SIG-M5 (cell line): ENCODE measurements around the gene SMNDC1.
"Not testable (repeated sequence)": the region's sequence is repeated elsewhere in the genome, so short reads cannot be mapped to it uniquely, and the experiment has no call there.

Experiments
- DNase-seq: peaks from one replicate; lab custom pipeline; 2025; lab: John Stamatoyannopoulos, UW

Gene SMNDC1

DNA sequence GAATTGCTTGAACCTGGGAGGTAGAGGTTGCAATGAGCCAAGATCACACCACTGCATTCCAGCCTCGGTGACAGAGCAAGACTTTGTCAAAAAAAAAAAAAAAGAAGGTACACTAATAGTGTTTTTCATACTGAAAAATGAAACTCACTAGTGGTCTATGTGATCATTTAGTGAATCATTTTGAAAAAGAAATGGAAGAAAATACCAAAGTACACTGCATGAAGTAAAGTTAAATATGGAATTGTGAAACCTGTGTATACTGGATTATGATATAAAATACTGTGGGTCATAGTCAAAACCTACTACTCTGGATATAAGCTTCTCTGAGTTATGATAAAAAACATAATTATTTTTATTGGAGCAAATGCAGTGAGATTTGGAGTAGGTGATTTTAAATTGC is 55.2 kb downstream of the SMNDC1 start:
- not testable (repeated sequence) for DNase-seq

DNA sequence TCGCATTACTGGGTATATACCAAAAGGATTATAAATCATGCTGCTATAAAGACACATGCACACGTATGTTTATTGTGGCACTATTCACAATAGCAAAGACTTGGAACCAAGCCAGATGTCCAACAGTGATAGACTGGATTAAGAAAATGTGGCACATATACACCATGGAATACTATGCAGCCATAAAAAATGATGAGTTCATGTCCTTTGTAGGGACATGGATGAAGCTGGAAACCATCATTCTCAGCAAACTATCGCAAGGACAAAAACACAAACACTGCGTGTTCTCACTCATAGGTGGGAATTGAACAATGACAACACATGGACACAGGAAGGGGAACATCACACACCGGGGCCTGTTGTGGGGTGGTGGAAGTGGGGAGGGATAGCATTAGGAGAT is 56.9 kb downstream of the SMNDC1 start:
- not testable (repeated sequence) for DNase-seq

DNA sequence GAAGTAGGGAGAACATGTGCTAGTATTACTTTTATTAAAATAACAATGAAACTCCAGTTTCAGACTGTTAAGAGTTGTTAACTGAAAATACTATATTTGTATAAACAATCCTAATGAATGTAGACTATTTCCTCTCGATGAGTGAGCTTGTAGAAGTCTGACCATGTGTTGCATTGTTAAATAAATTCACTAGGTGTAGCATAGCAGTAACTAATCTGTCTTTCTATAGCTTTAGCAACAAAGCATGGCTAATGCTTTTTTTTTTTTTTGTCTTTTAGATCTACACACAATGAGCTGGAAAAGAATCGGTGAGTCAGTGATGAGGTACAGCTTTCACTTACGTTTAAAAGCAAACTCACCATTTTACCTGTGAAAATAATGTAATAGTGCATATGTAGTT is 60.2 kb downstream of the SMNDC1 start:
- no peak for DNase-seq

DNA sequence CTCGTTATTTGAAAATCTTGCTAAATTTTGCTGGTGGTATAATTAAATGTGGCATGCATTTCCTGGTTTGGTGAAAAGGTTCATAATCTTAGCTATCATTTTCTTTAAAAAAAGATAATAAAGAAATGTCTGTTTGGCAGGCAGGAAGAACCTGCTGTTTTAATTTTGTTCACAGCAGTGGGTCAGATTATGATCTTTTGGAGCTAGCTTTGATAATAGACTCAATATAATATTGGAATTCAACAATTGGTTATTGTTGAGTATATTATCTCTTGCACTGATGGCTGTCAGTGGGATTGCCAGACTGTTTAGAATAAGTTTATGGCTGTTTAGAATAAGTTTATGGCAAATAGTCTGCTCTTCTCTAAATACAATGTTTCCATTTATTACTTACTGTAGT is 62.2 kb downstream of the SMNDC1 start:
- DNase-seq = no peak

DNA sequence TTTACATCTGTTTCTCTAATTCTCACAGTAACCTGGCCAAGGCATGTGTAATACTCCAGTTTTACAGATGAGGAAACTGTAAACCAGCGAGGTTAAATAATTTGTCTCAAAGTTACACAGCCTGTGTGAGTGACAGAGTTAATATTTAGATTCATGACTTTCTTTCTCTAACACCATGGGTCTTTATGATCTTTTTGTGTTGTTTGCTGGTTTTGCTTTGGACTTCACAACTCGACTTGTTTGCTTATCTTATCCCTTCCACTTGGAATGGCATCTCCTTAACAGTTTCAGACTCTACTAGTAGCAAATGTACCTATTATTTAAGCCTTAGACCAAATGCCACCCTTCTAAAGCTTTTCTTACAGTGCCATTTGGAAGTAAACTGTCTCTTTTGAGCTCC is 62.9 kb downstream of the SMNDC1 start:
- no peak for DNase-seq

DNA sequence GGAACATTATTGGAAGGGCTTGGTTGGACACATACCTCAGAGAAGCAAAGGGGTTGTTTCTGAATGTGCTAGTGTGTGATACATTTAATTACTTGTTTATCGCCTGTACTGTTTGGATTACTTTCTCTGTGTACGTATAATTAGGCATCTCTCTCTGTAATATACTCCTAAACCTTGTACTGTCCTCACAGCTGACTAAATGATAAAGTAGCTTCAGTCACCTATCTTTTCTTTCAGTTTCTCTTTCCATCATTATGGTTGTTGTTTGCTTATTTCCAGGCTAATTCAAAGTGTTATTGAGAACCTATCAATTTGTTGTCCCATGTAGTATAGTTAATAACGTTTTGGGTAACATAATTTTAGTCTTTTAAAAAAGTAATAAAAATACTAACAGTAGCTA is 63.3 kb downstream of the SMNDC1 start:
- DNase-seq = no peak
